WERI-Rb-1 (cell line): ENCODE results near the gene MAL.

Source experiments
- DNase-seq: peaks from one replicate; pipeline ENCODE4 v3.0.0-alpha.2; 2020
- H3K27ac ChIP-seq: fragments of 250-450 bp; sonication (Bioruptor Pico); 2 replicates; pipeline ENCODE4 v1.5.1; 2020; ENCODE audit warnings: mild to moderate bottlenecking, moderate library complexity
- H3K27me3 ChIP-seq: fragments of 250-450 bp; sonication (Bioruptor Pico); 2 replicates; pipeline ENCODE4 v1.5.1; 2021; ENCODE audit warnings: mild to moderate bottlenecking, low read depth, moderate library complexity; ENCODE audit not compliant: insufficient read depth, severe bottlenecking
- H3K36me3 ChIP-seq: fragments of 250-450 bp; sonication (Bioruptor Pico); 2 replicates; pipeline ENCODE4 v1.5.1; 2020; ENCODE audit warnings: mild to moderate bottlenecking, moderate library complexity
- H3K4me3 ChIP-seq: 2 replicates; pipeline ENCODE4 v1.5.1; 2011; ENCODE audit warnings: low read depth, mild to moderate bottlenecking, control low read depth, low read length
- H3K9me3 ChIP-seq: fragments of 250-450 bp; sonication (Bioruptor Pico); 2 replicates; pipeline ENCODE4 v1.5.1; 2021; ENCODE audit warnings: mild to moderate bottlenecking, moderate library complexity; ENCODE audit not compliant: severe bottlenecking
- TF ChIP-seq, protein P1 (sequence below): IDR thresholded peaks from 2 replicates; pipeline ENCODE4 v1.5.1; 2011; ENCODE audit warnings: low read depth, mild to moderate bottlenecking, control low read depth, inconsistent platforms, low read length

MAL gene

DNA sequence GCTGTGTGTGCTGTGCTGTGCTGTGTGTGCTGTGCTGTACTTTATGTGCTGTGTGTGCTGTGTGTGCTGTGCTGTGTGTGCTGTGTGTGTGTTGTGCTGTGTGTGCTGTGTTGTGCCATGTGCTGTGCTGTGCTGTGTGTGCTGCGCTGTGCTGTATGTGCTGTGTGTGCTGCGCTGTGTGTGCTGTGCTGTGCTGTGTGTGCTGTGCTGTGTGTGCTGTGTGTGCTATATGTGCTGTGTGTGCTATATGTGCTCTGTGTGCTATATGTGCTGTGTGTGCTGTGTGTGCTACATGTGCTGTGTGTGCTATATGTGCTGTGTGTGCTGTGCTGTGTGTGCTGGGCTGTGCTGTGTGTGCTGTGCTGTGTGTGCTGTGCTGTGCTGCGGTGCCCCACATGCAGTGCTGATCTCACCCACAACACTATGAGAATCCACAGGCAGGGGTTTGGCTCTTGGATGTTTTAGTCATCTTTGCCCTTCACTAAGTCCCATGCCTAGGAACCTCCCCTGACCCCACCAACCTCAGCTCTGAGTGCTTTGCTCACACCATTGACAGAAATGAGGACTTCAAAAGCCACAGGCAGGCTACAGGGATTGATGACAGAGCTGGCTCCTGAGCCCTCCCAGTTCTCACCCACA lies 30.5 kb upstream of the MAL start:
- no peak for DNase-seq
- Histone ChIP-seq H3K4me3 (no peak overlapping the region), H3K27ac (no peak overlapping the region), H3K27me3 (no peaks in the 10 kb centered on the region), H3K36me3 (no peaks in the 10 kb centered on the region), H3K9me3 (no peaks in the 10 kb centered on the region)
- TF ChIP-seq, protein P1, sequence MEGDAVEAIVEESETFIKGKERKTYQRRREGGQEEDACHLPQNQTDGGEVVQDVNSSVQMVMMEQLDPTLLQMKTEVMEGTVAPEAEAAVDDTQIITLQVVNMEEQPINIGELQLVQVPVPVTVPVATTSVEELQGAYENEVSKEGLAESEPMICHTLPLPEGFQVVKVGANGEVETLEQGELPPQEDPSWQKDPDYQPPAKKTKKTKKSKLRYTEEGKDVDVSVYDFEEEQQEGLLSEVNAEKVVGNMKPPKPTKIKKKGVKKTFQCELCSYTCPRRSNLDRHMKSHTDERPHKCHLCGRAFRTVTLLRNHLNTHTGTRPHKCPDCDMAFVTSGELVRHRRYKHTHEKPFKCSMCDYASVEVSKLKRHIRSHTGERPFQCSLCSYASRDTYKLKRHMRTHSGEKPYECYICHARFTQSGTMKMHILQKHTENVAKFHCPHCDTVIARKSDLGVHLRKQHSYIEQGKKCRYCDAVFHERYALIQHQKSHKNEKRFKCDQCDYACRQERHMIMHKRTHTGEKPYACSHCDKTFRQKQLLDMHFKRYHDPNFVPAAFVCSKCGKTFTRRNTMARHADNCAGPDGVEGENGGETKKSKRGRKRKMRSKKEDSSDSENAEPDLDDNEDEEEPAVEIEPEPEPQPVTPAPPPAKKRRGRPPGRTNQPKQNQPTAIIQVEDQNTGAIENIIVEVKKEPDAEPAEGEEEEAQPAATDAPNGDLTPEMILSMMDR = no peak

GRCh38 chr2:94995553-94996304 lies 29.8 kb upstream of the MAL start:
- Histone ChIP-seq H3K36me3 (no peaks in the 10 kb centered on the region), H3K4me3 (no peak overlapping the region), H3K27ac (no peak overlapping the region), H3K27me3 (no peaks in the 10 kb centered on the region), H3K9me3 (no peaks in the 10 kb centered on the region)
- DNase-seq = no peak
- TF ChIP-seq, protein P1 = no peak

DNA sequence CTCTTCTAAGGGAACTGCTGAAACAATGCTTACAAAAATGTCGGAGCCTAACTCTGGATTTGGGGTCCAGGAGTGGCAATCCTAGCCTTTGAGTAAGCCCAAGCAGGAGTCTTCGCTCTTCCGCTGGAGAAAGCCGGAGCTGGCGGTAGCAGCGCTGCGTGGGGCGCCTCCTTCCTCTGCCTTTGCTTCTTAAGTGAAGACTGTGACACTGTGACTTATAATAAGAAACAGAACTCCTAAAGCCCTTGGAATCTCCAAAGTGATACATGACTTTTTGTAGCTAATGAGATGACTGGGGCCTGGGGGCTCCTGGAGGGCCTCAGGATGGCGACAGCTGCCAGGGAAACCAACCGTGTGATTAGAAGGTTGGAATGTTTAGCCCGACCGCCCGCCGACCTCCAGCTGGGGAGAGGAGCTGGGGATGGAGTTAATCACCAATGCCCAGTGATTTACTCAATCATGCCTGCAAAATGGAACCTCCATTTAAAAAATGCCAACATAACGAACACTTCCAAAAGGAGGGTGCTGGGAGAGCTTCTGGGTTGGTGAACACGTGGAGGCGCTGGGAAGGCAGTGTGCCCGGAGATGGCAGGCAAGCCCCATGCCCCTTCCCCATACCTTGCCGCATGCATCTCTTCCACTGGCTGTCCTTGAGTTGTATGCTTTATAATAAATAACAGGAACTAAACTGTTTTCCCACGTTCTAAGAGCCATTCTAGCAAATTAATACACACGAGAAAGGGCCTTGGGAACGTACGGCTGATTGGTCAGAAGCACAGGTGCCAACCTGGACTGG lies 29.0 kb upstream of the MAL start:
- H3K27me3 ChIP-seq = no peaks in the 10 kb centered on the region
- H3K9me3 ChIP-seq = no peaks in the 10 kb centered on the region
- TF ChIP-seq, protein P1 = no peak
- H3K4me3 ChIP-seq = no peak overlapping the region
- H3K36me3 ChIP-seq = no peaks in the 10 kb centered on the region
- peak; percentile 39 for DNase-seq
- no peak overlapping the region for H3K27ac ChIP-seq

- Histone ChIP-seq H3K27me3 (no peaks in the 10 kb centered on the region), H3K36me3 (no peaks in the 10 kb centered on the region), H3K9me3 (no peaks in the 10 kb centered on the region), H3K4me3 (no peak overlapping the region), H3K27ac (no peak overlapping the region)
- no peak for DNase-seq
- TF ChIP-seq, protein P1 = no peak
Observed at GRCh38 chr2:94997981-94998930, 27.3 kb upstream of the MAL start.

DNA sequence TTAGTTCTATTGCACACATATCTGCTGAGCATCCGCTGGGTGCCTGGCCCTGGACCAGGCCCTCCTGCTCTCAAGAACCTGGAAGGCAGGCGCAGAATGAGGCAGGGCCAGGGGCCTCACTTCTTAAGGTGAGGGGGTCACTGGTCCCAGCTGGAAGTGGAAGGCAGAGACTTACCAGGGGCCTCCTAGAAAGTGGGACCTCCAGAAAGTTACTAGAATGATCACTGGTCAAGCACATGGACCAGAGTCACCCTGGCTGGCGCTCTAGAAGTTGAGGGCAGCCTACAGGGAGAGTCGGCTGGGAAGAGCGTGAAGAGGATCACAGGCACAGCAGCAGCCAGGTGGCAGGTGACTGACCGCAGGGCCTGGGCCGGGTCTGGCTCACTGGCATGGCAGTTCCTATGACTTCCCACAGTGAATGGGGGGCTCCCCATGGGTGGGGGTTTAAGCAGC lies 26.1 kb upstream of the MAL start:
- TF ChIP-seq, protein P1 = no peak

More for the DNA sequence above, 26.1 kb upstream of the MAL start:
- Histone ChIP-seq H3K9me3 (no peaks in the 10 kb centered on the region), H3K4me3 (no peak overlapping the region), H3K36me3 (no peaks in the 10 kb centered on the region), H3K27ac (no peak overlapping the region), H3K27me3 (no peaks in the 10 kb centered on the region)
- no peak for DNase-seq
